HG03565 (cell line): ENCODE measurements around the gene PDE4D.
"Not testable (repeated sequence)": the region's sequence is repeated elsewhere in the genome, so short reads cannot be mapped to it uniquely, and the experiment has no call there.

Experiments
- ATAC-seq: cut with Tn5 transposase; IDR thresholded peaks from one replicate; pipeline ENCODE4 v1.9.1; 2021; ENCODE audit warnings: mild to moderate bottlenecking, moderate library complexity; ENCODE audit not compliant: unreplicated experiment

PDE4D gene

DNA sequence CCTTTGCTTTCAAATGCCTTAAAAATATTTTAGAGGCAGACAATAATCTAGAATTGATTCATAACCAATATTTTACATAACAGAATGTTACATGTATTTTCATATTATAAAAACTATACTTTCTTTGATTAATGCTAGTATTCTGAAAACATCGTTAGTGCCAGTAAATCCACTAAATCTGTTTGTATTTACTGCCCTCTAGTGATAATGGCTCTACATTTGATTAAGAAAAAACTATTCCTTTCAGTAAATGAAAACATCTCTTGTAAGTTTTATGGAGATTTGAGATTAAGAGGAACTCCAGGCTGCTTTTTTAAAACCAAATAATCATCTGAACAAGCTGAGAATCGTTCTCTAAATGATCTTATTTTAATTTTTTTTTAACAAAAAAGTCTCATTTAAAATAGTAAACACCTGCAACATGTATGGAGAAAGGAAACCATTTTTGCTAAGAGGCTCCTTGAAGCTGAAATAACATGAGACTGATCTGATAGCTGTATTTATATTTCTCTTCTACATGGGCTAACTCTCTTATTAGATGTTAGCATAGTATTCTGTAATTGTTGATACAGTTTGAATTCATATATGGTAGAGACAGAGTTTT lies 886.0 kb downstream of the PDE4D start:
- no peak for ATAC-seq

DNA sequence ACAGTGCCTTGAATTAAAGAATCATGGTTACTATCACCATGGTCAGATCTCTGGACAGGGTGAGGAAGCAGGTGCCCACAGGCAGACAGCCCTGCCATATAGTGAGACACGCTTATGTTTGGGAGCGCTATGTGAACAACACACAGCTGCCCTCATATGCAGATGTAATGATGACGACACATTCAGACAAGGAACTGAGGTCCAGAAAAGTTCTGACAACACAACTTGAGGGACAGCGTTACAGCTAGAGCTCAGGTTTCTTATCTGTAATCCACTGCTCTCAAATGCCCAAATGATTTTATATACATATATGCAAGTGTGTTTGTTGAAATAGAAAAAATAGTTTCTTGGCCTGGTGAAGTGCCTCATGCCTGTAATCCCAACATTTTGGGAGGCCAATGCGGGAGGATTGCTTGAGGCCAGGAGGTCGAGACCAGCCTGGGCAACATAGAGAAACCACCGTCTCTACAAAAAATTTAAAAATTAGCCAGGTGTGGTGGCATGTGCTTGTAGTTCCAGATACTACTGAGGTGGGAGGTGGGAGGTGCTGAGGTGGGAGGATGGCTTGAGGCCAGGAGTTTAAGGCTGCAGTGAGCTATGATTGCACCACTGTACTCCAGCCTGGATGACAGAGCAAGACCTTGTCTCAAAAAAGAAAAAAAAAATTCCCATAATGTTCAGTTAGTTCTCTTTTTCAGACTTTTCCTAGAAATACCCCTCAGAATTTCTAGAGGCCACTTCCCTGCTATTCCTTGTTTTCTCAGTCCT lies 887.4 kb downstream of the PDE4D start:
- no peak for ATAC-seq

DNA sequence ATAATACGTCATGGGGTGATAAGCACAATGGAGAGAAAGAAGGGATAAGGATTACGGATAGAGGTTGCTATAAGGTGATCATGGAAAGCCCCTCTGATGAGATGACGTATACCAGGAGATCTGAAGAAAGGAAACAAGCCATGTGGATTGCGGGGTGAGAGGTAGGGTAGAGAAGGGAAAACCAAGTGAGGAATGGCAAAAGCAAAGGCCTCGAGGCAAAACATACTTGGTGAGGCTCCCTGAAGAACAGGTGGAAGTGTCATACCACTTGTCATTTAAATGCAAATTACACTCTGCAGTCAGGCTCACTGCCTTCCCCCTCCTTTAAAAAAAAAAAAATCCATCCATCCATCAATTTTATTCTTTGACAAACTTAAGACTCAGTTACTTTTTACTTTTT lies 889.9 kb downstream of the PDE4D start:
- no peak for ATAC-seq

DNA sequence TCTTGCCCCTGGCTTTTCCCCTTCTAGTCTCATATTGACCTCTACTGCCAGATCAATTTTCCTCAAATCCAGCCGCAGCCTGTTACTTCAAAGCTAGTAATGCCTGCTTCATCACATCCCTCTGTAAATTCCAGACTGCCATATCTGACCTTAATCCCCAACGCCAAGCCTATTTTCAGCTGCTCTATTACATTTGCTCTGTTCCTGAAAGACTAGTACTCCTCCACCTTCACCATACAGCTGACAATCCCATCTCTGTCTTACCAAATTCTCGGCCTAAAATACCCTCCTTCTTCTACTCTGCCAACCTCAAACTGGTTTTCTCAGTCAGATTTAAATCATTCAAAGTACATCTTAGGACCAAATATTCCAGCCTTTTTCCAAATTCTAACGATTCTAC lies 890.4 kb downstream of the PDE4D start:
- ATAC-seq, result no peak

DNA sequence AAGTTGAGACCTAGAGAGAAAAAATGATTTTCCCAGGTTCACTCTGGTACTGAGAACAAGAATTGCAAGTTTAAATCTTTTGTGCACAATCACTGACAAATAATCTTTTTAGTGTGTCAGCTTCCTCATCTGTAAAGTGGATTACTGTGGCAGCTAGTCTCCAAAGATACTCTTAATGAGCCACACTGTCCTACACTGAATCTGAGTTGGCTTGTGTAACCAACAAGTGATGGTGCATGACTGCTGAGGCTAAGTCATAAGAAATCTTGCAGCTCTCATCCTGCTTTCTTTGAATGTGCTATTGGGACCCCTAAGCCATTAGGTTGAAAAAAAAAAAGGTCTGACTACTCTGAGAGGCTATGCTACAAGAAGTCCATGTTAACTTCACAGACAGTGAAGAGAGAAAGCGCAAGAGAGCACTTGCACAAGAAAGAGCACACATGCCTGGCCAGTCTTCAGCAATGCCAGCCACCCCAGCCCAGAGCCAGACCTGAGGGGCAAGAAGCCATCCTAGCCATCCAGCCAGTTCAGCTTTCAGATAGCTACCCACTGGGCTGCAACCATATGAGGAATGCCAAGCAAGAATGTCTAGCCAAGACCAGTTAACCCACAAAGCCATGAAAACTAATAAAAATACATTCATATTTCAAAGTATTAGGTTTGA lies 891.2 kb downstream of the PDE4D start:
- ATAC-seq, result no peak

DNA sequence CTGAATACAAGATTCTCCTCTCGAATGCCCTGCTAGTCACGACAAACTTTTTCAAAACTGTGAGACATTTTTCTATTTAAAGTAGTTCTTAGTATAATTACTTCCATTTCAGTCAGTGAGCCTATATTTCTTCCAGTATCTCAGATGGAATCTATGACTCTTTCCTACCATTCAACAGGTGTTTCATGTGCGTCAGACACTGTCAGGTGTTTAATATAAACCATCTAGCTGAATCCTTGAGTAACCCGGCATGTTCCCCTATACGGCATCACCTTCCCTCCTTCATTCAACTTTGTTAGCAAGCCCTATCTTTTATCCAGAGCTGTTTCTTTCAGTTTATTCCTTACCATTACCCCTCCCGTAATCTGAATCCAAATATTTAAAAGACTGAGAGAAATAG lies 891.8 kb downstream of the PDE4D start:
- ATAC-seq, result no peak

DNA sequence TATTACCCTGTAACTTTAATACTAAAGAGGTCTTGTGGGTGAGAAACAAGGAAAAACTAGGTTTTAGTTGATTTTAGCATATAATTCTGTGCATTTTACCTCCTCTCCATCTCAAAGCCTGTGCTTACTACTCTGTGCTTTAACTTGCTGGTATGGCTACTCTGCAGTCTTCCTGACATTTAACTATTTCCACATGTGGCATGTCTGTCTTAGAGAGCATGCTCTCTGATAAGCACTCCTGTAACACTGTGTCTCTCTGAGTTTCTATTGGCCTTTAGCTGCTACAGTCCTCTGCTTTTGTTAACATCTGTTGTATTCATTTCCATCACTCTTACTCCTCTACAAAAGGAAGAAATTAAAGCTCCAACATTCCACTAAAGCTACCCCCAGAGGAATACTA lies 892.4 kb downstream of the PDE4D start:
- ATAC-seq, result no peak

DNA sequence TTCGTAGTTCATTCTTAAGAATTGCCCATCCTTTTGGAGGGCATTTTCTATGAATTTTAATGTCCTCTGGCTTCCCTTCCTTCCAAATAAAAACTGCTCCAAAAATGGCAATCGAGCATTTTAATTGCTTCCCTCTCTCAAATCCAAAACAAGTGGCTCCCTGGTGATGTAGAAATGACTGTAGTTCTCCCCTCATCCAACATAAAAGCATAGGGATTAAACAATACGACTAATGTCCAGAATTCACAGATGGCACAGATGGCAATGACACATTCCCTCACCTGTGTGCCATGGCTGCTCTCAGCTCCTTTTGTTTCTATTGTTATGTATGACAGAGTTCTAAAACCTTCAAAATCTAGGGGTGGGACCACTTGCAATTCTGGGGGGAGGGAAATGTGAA lies 893.3 kb downstream of the PDE4D start:
- no peak for ATAC-seq

DNA sequence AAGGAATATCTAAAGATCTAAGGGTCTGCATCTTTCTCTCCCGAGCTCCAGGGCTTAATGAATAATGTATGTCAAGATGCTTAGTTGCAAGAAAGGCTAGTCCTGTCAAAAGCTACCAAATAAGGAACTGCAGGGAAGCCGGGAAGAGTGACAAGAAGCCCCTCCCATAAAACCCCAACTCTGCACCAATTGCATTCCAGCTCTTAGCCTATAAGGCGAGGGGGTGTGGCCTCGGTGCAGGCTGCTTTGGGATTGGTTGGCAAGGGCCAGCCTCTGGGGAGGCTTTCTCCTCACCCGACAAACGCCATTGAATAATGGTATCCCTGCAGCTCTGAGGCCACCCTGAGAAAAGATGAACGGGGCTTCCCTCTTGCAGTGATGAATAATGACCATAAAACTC lies 893.7 kb downstream of the PDE4D start:
- ATAC-seq, result no peak

DNA sequence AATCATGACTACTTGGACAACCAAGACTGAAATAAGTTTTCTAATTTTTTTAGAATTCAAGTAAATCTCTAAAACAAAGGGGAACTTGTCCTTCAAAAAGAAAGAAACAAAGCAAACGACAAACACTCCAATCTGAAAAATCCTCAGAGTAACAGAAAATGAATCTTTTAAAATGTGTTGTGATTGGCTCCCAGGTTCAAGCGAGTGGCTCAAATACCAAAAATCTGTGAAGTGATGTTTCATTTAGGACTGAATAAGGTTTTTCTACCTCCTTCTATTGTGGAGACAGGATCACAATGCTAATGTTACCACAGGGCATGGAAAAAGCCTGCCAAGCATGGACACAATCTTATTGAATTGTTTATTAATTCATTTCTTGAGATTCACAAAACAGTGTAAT lies 895.0 kb downstream of the PDE4D start:
- no peak for ATAC-seq

DNA sequence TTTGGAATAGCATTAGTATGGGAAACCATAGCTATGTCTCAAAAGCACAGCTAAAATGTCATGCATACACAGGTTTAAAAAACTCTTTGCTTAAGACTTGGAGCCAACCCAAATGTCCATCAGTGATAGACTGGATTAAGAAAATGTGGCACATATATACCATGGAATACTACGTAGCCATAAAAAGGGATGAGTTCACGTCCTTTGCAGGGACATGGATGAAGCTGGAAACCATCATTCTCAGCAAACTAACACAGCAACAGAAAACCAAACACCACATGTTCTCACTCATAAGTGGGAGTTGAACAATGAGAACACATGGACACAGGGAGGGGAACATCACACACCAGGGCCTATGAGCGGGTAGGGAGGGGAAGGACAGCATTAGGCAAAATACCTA lies 897.7 kb downstream of the PDE4D start:
- not testable (repeated sequence) for ATAC-seq

DNA sequence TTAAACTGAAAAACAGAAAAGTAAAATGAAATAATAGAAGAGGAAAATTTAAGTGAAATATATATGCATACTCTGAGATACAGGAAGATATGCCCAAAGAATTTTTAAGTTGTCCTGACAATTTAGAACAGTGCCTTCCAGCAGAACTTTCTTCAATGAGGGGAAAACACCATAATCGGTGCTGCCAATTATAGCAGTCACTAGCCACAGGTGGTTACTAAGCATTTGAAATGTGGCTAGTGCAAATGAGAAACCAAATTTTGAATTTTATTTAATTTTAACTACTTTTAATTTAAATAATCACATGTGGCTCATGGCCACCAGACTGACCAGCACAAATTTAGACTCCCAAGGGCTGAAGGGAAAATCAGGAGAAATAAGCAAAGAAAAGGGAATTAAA lies 900.1 kb downstream of the PDE4D start:
- ATAC-seq, result no peak

DNA sequence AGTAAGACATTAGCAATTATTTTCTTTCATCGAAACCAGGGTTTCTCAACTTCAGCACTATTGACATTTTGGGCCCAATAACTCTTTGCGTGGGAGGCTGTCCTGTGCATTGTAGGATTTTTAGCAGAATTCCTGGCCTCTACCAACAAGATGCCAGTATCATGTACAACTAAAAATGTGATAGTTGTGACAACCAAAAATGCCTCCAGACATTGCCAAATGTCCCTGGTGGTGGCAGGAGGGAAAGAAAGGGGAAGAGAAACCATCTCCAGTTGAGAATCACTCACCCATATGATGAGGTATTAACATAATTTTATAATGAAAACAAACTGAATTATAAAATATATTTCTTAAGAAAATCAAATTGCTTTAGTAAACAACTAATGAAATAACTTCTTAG lies 904.6 kb downstream of the PDE4D start:
- ATAC-seq, result no peak

DNA sequence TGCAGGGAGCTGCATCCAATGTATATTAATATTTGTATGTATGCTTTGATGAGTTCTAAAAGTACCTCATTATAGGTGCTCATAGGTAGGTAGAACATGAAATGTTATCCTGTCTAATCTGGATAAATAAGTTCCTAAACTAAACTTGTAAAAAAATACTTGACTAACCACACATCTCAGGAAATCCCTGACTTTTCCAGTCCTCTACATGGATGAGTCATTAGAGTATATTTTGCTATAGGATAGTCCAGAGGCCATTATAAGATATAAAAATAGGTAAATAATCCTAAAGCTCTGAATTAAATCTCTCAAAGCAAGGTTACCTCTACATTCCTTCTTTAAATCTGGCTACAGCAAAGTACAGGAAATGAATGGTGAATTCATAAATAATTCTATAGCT lies 906.3 kb downstream of the PDE4D start:
- no peak for ATAC-seq

DNA sequence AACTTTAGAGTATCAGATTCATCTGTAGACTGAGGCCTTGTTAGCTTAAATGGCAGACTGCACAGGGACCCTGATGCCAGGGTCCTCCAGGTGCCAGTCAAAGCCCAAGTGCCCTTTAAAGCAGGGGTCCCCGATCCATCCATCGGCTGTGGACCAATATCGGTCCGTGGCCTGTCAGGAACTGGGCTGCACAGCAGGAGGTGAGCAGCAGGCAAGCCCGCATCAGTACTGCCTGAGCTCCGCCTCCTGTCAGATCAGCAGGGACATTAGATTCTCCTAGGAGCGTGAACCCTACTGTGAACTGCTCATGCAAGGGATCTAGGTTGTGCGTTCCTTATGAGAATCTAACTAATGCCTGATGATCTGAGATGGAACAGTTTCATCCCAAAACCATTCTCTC lies 907.2 kb downstream of the PDE4D start:
- ATAC-seq, result no peak

DNA sequence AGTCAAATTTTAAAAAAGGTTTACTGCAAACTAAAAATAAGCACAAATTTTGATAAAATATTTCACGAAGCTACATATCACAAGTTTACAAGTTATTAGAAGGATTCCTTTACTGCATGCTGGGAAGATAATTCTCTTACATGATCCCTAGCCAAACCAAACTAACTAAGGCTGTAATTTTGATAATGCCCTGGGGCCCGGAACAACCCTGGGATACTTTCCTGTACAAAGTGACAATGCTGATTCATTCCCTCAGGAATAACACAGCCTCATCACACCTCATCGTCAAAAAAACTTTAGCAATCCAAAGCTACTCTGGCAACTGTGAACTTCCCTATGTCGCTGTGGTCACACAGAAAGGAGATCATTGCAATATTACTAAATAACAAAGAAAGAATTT lies 907.8 kb downstream of the PDE4D start:
- ATAC-seq, result no peak

DNA sequence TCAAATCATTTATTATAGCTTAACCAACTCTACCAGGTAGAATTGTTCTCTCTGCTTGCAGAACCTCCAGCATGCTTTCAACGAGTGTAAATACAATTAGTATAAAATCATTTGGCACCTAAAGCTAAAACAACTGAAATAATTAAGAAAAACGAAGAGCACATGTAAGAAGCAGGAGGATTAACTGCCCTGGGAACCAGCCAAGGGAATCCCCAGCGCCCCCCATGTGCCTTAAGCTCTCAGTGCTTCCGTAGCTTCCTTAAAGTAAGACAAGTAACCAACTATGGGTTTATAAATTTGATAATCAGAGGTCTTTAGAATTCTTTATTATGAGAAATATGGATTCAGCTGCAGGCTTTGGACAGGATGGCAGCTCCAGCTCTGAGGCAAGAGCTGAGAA lies 908.2 kb downstream of the PDE4D start:
- ATAC-seq, result no peak

DNA sequence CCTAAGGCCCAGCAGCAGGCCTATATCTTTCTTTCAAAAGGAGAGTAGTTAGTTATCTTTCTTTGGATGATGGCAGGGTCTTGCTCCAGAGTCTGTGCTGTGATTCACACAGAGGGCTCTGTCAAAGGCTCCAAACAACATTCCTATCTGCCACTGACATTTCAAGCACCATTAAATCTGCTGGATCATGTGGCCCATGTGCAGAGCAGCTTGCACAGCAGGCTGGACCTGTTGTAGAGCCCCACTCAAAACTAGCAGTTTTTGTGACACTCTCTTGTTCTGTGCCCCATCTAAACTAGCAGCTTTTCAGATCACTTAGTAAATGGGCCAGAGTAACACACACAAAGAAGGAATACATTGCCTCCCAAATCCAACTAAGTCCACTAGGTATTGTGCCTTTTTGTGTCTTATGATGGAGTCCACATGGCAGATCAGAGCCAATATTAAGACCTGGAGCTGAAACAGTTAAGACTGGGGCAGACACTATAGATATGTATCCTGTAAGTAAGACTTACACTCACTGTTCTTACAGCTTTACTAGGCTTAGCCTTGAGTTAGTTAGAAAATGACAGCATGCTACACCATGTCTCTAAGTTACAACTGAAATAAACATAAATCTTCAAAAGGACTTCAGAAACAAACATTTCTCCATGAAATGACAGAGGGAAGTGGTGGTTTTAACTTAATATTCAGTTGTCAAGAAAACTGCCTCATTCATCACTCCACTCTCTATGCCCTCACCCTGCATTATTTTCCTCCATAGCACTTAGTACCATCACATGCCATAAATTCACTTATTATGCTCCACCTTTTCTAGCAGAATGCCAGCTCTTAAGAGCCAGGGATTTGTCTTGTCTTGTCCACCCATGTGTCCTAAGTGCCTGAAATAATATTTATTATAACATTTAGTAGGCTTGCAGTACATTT lies 909.7 kb downstream of the PDE4D start:
- ATAC-seq, result no peak

DNA sequence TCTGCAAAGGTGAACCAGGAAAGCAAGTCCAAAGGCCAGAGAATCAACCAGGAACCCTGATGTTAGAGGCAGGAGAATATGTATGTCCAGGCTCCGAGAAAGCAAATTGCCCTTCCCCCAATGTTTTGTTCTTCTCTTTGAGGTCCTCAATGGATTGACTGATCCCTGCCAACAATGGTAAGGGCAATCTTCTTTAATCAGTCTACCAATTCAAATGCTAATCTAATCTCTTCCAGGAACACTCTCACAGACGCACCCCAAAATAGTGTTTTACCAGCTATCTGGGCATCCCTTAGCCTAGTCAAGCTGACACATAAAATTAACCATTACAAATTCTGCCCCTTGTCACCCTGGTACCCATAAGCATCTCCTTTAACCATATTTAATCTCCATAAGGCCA lies 912.6 kb downstream of the PDE4D start:
- no peak for ATAC-seq

DNA sequence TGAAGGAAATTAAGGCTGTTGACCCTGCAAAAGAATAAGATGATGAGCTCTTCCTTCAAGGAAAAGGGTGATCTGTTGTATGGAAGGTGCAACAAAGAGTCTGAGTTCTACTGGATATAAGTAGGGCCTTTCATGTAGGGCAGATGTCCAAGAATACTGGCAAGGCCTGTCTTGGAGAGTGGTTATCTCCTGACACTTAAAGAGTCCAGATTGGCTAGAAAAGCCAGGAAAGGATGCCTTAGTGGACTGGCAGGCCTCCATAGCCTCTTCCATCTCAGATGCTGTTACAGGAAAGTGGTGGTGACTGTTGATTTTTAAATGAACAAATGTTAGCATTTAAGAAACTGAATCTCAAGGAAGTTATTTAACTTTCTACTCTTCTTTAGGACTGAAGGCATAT lies 914.4 kb downstream of the PDE4D start:
- ATAC-seq, result no peak

DNA sequence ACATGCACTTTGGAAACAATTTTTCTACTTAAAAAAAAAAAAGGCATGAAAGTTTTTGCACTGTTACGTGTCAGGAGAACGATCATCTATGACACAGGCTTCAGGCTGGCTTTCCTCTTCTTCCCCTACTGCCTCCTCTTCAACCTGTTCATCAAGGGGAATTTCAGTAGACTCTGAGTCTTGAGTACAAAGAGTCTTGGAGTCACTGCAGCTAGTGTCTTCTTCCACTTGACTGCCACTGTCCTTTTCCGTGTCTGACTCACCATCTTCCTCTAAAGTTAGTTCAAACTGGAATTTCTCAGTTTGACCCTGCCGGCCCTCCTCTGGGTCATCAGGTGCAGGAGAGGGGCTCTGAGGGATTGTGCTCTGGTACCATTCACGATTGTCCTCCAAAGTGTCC lies 918.9 kb downstream of the PDE4D start:
- ATAC-seq, result no peak
